Right lobe of liver (tissue), 6 donors: ENCODE data around the gene ARHGEF7. TPM values are rescaled to one million over a fixed set of nuclear protein-coding genes. Genes with fewer than 3 reads are reported as not detected.
A peak's percentile ranks its signal among the peaks of the same experiment; 100 is the strongest.

Experiments
- ATAC-seq, 4 donors: fragments of 200-7000 bp; cut with Tn5 transposase; one replicate each; pipeline ENCODE4 v1.9.1; 2020; ENCODE audit warnings: mild to moderate bottlenecking in 4 of 4, moderate library complexity in 4 of 4
- DNase-seq, 3 donors: peaks; one replicate each; pipeline ENCODE4 v3.0.0-alpha.2; 2020
- H3K27ac ChIP-seq, 3 donors: fragments of 200-600 bp; one replicate each; pipeline ENCODE4 v1.8.0; 2022
- H3K27me3 ChIP-seq, 2 donors: fragments of 200-600 bp; one replicate each; pipeline ENCODE4 v1.8.0; 2022
- H3K36me3 ChIP-seq, 4 donors: fragments of 200-600 bp; sonication (generic) in 1 of 4; one replicate each; pipeline versions ENCODE4 v1.5.1 to v1.8.0; 2017 to 2022; ENCODE audit warnings: control low read depth in 1 of 4
- H3K4me1 ChIP-seq, 4 donors: fragments of 200-600 bp; sonication (generic) in 1 of 4; one replicate each; pipeline versions ENCODE4 v1.5.1 to v1.8.0; 2017 to 2022; ENCODE audit warnings: control low read depth in 1 of 4
- H3K4me3 ChIP-seq, 3 donors: fragments of 200-600 bp; one replicate each; pipeline ENCODE4 v1.8.0; 2022
- H3K9me3 ChIP-seq, 4 donors: fragments of 200-600 bp; sonication (generic) in 1 of 4; one replicate each; pipeline versions ENCODE4 v1.5.1 to v1.8.0; 2017 to 2022; ENCODE audit warnings: control low read depth in 1 of 4
- CTCF ChIP-seq, 4 donors: fragments of 200-600 bp in 3 of 4; fragments of 450-650 bp in 1 of 4; IDR thresholded peaks; one replicate each; pipeline versions ENCODE4 v1.5.1 to v1.8.0; 2016 to 2022; ENCODE audit warnings: antibody characterized with exemption in 4 of 4, mild to moderate bottlenecking in 2 of 4
- POLR2A ChIP-seq: fragments of 450-650 bp; IDR thresholded peaks from one replicate; pipeline ENCODE4 v1.6.1; 2017; ENCODE audit warnings: antibody characterized with exemption, mild to moderate bottlenecking
- WGBS: methylation state at CpG from one replicate; pipeline ENCODE4 v1.1.6; 2018; ENCODE audit warnings: low coverage, low lambda C conversion rate; ENCODE audit not compliant: insufficient coverage; ENCODE audit errors: missing lambda C conversion rate; 5-methylcytosine and 5-hydroxymethylcytosine counted together
- intact Hi-C, 2 donors: fragments of 100-400 bp; cut with DNase I; formaldehyde crosslinking; loops; one replicate each; pipeline versions ENCODE4 v1.11.2 to v1.14.1; 2022
- total RNA-seq, 6 experiments: library from RNA; depleted of rRNA in 2 of 6; stranded (reverse); fragments of >200 nt in 2 of 6; fragmentation: NEBNext Ultra II Directional in 3 of 6; extraction: Animal tissue kit (Norgen Biotek cat#: 25700) in 3 of 6; gene quantifications; one replicate each; pipeline versions ENCODE4 v1.1.0 to v1.2.4, GENCODE V29; 2016 to 2023
- donor health status: DM: no; HTN: yes; CAD: no.
- donor health status: DM: no; HTN: no; CAD: no.
- donor health status: DM: no; HTN: no; CAD: no.
- donor health status: DM: no; HTN: yes; CAD: no.
- donor health status: DM: no; HTN: yes; CAD: no.

The ARHGEF7 gene
- total RNA-seq, 6 experiments from 2014 or later: 22.0 to 40.1 (median 33.8) TPM

- 73% methylated on average over 3 of the region's 20 CpGs for WGBS
- Histone ChIP-seq H3K36me3 (no peaks in the 10 kb centered on the region), H3K27me3 (no peaks in the 10 kb centered on the region), H3K4me1 (no peaks in the 10 kb centered on the region), H3K27ac (no peak overlapping the region), H3K9me3 (no peaks in the 10 kb centered on the region), H3K4me3 (no peak overlapping the region)
- peak in 1 of 4 donors; percentile 37 for ATAC-seq
- TF ChIP-seq POLR2A: no peak
- no peak for TF ChIP-seq CTCF (IDR thresholded peaks at IDR 0.05)
- DNase-seq: no peak
- intact Hi-C loops: no loop called here
These were observed 231.1 kb downstream of the ARHGEF7 start for GRCh38 chr13:111346101-111346680.

- 78% methylated on average over 5 of the region's 6 CpGs for WGBS
- ATAC-seq: no peak
These were observed 232.3 kb downstream of the ARHGEF7 start for GRCh38 chr13:111347438-111347837.

GRCh38 chr13:111353508-111353907, 238.4 kb downstream of the ARHGEF7 start:
- intact Hi-C loops: no loop called here
- Histone ChIP-seq H3K27ac (no peak overlapping the region), H3K27me3 (no peaks in the 10 kb centered on the region), H3K36me3 (no peaks in the 10 kb centered on the region), H3K4me3 (no peak overlapping the region), H3K4me1 (no peaks in the 10 kb centered on the region), H3K9me3 (no peaks in the 10 kb centered on the region)
- DNase-seq (no peak), ATAC-seq (no peak)
- 58% methylated on average over 2 of the region's 2 CpGs for WGBS
- TF ChIP-seq CTCF (IDR thresholded peaks at IDR 0.05) (no peak), POLR2A (no peak)

More at GRCh38 chr13:111347438-111347837, 232.3 kb downstream of the ARHGEF7 start:
- H3K9me3 ChIP-seq: no peaks in the 10 kb centered on the region
- TF ChIP-seq CTCF (IDR thresholded peaks at IDR 0.05): no peak
- no peak for TF ChIP-seq POLR2A
- intact Hi-C loops: no loop called here
- H3K27ac ChIP-seq: no peak overlapping the region
- no peaks in the 10 kb centered on the region for H3K36me3 ChIP-seq
- no peak overlapping the region for H3K4me3 ChIP-seq
- DNase-seq: no peak
- no peaks in the 10 kb centered on the region for H3K27me3 ChIP-seq
- no peaks in the 10 kb centered on the region for H3K4me1 ChIP-seq

- ATAC-seq: no peak
- no peaks in the 10 kb centered on the region for H3K4me1 ChIP-seq
- no peaks in the 10 kb centered on the region for H3K27me3 ChIP-seq
- no peaks in the 10 kb centered on the region for H3K9me3 ChIP-seq
- 36% methylated on average over 7 of the region's 7 CpGs for WGBS
- no peaks in the 10 kb centered on the region for H3K36me3 ChIP-seq
- H3K27ac ChIP-seq: no peak overlapping the region
- TF ChIP-seq CTCF (IDR thresholded peaks at IDR 0.05) (no peak), POLR2A (no peak)
- H3K4me3 ChIP-seq: no peak overlapping the region
- no peak for DNase-seq
- intact Hi-C loops: no loop called here
These were observed 239.7 kb downstream of the ARHGEF7 start for GRCh38 chr13:111354789-111355188.

Other genes starting within 250 kb of the ARHGEF7 start
- 10 to 100 TPM; 40.4 to 56.2 (median 44.3) TPM for gene ANKRD10, start 200.2 kb upstream of the ARHGEF7 start, total RNA-seq
- gene TEX29, start 205.3 kb downstream of the ARHGEF7 start, total RNA-seq: under 1 TPM in 1 of 6 experiments, not detected in 5; 0.42 TPM